Measurements from ENCODE around the gene FKBP8.

The FKBP8 gene

DNA sequence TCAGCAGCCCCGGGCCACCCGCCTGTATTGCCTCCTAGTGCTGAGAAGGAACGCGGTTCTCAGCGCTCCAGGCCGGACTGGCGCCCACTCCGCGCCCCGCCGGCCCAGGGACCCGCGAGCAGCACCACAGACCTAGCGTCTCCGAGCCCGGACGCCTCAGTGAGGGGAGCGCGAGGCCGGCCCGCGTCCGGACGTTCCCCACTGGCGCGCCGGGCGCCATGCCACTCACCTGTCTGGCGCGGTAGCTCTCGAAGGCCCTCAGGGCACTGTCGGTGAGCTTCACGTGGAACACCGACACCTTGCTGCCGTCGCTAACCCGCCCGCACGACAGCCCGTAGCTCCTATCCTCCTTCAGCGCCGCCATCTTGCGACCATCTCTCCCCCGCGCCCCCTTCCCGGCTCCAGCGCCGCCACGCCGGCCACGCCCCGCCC lies 21.7 kb downstream of the FKBP8 start, which contains the start of gene ELL:
Gene ELL, minus strand, starts transcription at position 379 of the 432 bp plus-strand sequence. Its CDS starts 15 bp downstream, at position 364.
- peak within 1 kb of the TSS; percentile 93 for H3K4me3 ChIP-seq (ENCODE audit: low read length)
- no peak for TF ChIP-seq ZNF274 (IDR thresholded peaks at IDR 0.05; ENCODE audit: low read depth, low read length)

DNA sequence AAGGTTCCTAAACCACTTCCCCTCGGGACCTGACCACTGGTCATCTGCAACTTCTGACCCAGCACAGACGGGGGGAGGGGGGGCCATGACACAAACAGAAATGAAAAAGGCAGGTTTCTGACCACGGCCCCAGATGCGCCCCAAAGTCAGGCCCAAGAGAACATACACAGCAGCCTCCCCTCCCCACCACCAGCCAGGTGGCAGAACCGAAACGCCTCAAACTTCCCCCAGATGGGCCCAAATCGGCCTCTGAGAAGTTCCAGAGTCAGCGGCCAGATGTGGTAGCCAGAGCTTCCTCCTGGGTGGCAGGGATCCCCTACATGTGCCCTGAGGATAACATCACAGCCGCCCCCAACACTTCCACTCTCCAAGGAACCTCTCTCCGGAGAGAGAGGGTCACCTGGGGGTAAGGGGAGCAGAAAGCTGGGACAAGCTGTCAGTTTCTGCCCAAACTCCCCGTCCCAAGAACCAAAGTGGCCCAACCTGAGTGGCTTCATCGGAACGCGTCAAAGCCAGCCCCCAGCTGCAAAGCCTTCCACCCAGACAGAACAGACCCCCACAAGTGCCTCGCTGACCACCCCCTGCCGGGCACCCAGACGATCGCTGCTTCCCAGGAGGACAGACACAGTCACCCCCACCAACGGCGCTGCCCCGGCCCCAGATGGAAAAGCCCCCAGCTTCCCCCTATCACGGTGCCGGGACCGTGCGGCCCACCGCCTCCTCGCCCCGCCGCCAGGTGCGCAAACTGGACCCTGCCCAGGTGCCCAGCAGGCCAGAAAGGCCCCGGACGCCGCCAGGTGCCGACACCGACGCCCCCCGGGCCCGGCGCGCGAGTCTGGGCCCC lies 22.3 kb downstream of the FKBP8 start:
- no peak for TF ChIP-seq ZNF274 (IDR thresholded peaks at IDR 0.05; ENCODE audit: low read depth, low read length)
- H3K4me3 ChIP-seq (ENCODE audit: low read length), result peak overlapping the region; percentile 93

DNA sequence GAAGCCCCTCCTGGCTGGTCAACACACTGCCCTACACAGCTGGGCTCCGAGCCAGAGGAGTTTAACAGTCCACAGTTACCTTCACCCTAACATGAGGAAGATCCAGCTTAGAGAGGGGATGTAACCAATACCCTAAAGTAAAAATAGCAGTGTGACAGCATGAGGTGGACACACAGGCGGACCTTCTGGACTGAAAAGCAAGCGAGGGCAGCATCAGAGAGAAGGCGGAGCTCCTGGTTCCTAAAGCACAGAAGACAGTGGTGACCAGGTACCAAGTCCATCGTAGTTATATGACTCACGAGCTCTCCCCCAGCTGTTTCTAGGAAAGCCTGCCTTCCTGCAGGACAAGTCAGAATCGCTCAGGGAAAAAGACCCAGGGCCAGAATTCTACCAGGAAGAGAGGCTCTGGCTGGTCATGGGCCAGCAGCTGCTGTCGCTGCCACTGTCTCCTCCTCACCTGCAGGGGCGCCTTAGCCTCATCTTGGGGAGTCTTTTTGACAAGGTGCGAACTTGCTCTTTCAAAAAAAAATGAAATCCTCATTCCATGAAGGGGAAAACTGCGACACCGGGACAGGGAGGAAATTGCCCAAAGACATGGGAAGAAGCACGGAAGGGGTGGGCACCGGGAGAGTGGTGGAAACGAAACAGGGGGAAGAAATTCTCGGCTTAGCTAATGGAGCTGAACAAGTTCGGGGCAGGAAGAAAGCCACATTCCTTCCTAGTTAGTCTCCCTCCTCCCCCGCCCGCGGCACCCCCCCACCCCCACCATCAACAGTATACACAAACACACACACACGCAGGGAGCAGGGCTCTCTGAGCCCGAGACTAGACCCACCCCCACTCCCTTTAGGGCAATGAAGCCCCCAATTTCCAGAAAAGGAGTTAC lies 23.2 kb downstream of the FKBP8 start:
- peak overlapping the region; percentile 93 for H3K4me3 ChIP-seq (ENCODE audit: low read length)
- no peak for TF ChIP-seq ZNF274 (IDR thresholded peaks at IDR 0.05; ENCODE audit: low read depth, low read length)

DNA sequence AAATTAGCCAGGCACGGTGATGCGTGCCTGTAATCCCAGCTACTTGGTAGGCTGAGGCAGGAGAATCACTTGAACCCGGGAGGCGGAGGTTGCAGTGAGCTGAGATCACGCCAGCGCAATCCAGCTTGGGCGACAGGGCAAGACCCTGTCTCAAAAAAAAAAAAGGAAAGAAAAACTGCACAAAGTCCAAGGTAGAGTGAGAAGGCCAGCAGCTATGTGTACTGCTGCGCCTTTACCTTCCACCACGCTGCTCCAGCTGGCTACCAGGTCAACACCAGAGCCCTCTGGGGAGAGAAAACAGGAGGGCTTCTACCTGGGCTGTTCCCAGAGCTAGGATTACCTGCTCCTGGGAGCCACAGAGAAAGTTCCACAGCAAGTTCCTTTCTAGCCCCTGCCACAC lies 24.7 kb downstream of the FKBP8 start:
- no peak for TF ChIP-seq ZNF274 (IDR thresholded peaks at IDR 0.05; ENCODE audit: low read depth, low read length)
- no peak overlapping the region for H3K4me3 ChIP-seq (ENCODE audit: low read length)

DNA sequence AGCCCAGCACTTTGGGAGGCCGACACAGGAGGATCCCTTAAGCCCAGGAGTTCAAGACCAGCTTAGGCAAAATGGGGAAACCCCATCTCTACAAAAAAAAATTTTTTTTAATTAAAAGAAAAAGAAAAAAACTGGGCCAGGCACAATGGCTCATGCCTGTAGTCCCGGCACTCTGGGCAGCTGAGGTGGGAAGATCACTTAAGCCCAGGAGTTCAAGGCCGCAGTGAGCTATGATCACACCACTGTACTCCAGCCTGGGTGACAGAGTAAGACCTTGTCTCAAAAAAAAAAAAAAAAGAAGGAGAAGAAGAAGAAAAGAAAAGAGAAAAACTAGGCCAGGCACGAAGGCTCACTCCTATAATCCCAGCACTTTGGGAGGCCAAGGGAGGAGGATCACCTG lies 25.8 kb downstream of the FKBP8 start:
- H3K4me3 ChIP-seq (ENCODE audit: low read length), result no peak overlapping the region
- no peak for TF ChIP-seq ZNF274 (IDR thresholded peaks at IDR 0.05; ENCODE audit: low read depth, low read length)

DNA sequence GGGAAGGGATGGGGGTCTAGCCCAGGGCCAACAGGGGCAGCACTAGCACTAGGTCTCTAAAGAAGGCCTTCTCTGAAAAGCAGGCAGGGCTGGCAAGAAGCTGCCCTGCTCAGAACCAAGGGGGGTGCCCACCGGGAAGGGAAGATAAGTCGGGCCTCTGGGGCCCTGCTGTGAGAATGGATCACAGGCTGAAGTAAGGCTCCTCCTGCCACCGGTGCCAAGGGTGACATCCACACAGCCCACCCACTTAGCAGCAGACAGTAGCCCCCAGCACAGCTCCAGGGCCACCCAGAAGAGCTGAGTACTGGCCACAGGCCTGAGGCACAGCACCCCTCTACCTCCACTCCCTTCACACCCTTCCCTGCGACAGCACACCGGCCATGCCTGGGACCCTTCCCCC lies 27.4 kb downstream of the FKBP8 start:
- H3K4me3 ChIP-seq (ENCODE audit: low read length), result no peak overlapping the region
- no peak for TF ChIP-seq ZNF274 (IDR thresholded peaks at IDR 0.05; ENCODE audit: low read depth, low read length)

DNA sequence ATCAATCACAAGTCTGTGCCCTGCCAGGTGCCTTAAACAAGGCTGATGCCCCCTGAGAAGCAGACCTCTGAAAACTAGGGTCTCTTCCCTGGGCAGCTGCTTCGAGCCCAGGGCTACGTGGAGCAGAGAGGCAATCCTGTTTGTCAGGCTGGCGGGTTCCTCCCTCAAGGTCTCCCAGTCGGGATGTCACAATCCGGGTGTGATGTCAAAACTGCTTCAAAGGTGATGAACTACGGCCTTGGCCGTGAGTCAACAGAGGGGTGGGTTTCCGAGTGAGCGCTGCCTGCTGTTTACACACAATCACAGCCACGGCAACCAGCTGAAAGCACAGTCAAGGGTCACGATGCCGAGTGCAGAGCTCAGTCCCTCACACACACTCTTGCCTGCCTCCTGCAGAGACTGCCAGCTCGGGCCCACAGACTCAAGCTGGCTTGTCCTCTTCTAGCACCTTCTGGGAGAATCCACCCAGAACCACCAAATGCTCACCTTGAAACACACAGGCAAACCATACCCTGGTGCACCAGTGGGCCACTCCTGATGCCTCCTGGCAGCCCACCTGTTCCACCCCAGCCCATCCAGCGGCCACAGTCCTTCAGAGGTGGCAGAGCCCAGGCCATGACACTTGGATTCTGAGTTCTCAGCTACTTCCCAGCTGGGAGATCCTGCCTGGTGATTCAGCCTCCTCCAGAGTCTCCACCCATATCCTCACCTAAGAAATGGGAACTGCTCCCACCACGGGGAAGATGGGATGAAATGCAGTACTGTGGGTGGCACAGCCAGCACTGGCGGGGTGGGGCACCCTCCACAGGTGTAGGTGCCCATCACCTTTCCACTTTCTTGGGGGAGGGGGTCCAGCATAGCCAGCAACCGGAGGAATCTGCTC lies 28.3 kb downstream of the FKBP8 start:
- TF ChIP-seq ZNF274 (IDR thresholded peaks at IDR 0.05; ENCODE audit: low read depth, low read length), result no peak
- no peak overlapping the region for H3K4me3 ChIP-seq (ENCODE audit: low read length)

DNA sequence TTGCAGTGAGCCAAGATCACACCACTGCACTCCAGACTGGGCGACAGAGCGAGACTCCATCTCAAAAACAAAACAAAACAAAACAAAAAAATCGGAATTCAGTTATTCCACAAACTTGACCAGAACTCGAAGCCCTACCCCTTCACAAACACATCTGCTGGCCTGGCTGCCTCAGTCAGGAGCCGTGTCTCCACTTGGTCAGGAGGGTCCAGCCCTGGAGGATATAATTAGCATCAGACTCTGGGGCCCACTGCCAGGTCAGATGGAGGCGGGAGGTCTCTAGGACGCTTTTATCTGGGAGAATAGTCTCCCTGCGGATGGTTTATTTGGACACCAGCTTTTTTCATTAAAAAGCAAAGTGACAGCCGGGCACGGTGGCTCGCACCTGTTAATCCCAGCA lies 29.5 kb downstream of the FKBP8 start:
- TF ChIP-seq ZNF274 (IDR thresholded peaks at IDR 0.05; ENCODE audit: low read depth, low read length), result no peak
- H3K4me3 ChIP-seq (ENCODE audit: low read length), result no peak overlapping the region

DNA sequence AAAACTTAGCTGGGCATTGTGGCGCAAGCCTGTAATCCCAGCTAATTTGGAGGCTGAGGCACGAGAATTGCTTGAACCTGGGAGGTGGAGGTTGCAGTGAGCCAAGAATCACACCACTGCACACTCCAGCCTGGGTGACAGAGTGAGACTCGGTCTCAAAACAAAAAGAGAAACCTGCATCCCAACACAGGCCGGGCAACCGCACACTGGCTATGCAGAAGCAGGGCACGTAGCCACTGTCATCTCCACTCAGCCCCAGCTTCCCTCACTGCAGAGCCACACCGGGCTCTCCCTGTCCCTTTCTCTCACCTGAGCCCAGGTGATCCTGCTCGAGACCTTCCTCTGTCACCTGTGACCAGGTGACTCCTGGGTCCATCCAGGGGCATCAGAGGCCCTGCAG lies 33.2 kb downstream of the FKBP8 start:
- H3K4me3 ChIP-seq (ENCODE audit: low read length), result no peak overlapping the region
- TF ChIP-seq ZNF274 (IDR thresholded peaks at IDR 0.05; ENCODE audit: low read depth, low read length), result no peak

DNA sequence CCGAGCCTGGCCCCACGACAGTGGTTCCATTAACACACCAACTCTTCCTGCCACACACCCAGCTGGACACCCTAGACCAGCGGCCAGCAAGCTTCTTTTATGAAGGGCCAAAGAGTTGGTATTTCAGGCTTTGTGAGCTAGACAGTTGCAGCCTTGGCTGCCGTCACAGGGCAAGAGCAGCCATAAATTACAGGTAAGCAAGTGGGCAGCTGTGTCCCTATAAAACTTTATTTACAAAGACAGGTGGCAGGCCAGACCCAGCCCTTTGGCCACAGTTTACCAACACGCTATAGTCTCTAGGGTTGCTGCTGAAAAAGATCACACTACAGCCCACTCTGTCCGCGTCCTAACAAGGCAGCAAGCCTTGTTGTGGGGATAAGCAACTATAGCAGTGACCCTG lies 34.8 kb downstream of the FKBP8 start:
- no peak for TF ChIP-seq ZNF274 (IDR thresholded peaks at IDR 0.05; ENCODE audit: low read depth, low read length)
- H3K4me3 ChIP-seq (ENCODE audit: low read length), result no peak overlapping the region

DNA sequence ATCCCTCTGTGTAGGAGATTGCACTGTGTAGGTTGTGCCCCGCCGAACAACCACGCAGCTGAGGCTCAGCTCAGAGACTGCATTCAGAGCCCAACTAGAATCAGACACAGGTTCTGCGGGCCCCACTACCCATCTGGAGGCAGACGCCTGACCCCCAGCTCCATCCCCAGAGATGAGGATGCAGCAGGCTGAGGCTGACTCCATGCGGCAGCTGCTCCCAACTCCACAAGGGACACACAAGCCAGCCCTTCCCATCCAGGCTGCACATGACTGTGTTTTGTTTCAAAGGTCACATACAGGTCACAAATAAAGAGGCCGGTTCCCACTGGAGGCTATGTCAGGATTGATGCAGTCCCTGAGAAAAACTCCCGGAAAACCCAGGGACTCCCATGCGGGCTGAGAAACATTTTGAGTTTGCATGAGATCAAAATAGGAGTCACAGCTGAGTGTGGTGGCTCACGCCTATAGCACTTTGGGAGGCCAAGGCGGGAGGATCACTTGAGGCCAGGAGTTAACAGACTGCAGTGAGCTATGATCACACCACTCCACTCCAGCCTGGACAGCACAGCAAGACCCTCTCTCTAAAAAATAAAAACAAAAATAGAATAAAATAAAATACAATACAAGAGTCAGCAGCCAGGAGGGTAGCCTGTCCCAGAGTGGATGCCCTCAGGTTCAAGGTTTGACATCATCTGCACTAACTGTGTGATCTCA lies 35.5 kb downstream of the FKBP8 start:
- H3K4me3 ChIP-seq (ENCODE audit: low read length), result no peak overlapping the region
- no peak for TF ChIP-seq ZNF274 (IDR thresholded peaks at IDR 0.05; ENCODE audit: low read depth, low read length)

DNA sequence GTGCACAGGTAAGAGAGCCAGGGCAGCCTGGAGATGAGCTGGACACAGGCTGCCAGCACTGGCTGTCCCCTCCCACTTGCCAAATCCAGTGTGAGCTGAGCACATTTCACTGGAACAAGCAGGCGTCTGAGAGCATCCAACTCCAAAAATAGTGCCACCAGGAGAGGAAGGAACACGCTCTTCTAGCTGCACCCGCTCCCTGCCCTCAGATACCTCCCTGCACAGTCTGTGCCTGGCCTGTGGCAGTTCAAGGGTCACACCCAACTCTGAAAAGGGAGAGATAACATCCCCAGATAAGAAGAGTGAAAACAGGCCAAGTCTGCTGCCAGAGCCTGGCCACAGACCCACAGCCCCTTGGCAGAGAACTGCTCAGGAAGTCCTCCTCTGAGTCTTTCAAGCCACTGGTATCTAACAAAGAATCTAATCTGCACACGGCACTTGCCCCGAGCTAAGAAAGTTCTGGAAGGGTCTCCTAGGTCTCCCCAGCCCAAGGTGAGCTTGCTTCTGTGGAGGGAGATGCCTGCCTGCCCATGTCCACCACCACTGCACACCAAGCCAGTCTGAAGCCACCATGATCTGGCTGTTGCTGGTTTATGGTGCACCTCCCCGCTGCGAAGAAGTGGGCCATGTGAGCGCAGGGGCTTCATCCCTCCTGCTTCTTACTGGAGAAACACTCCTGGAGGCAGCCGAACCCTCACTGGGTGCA lies 36.2 kb downstream of the FKBP8 start:
- H3K4me3 ChIP-seq (ENCODE audit: low read length), result no peak overlapping the region
- no peak for TF ChIP-seq ZNF274 (IDR thresholded peaks at IDR 0.05; ENCODE audit: low read depth, low read length)
